Measurements from ENCODE around the gene PSMC2. TPM values are rescaled to one million over a fixed set of nuclear protein-coding genes. Genes with fewer than 3 reads are reported as not detected.

The PSMC2 gene
- total RNA-seq, 1 experiment from 2014 or later = 237 TPM

- no peak overlapping the region for H3K9ac ChIP-seq (ENCODE audit: low read length)
- DNase-seq (no peak), ATAC-seq (no peak)
- H3K36me3 ChIP-seq (ENCODE audit: low read depth, low read length) = no peaks in the 10 kb centered on the region
- H2AFZ ChIP-seq (ENCODE audit: low read length) = no peak overlapping the region
- H3K4me1 ChIP-seq (ENCODE audit: insufficient read depth, low read length) = no peaks in the 10 kb centered on the region
- H3K9me3 ChIP-seq (ENCODE audit: low read length) = no peaks in the 10 kb centered on the region
- no TSS peak for BruUV-seq (replicated peaks)
- H3K9me2 ChIP-seq (replicated peaks; ENCODE audit: low read length) = no peaks in the 10 kb centered on the region
- no peak overlapping the region for H3K27ac ChIP-seq (ENCODE audit: low read length)
- CTCF ChIA-PET = no interaction called here
- no peaks in the 10 kb centered on the region for H3K27me3 ChIP-seq (ENCODE audit: low read length)
- no peaks in the 10 kb centered on the region for H4K20me1 ChIP-seq (ENCODE audit: low read length)
- POLR2A ChIA-PET (ENCODE audit: unreplicated experiment) = no interaction called here
- intact Hi-C loops (cut with micrococcal nuclease) = no loop called here
- no peak overlapping the region for H3K4me2 ChIP-seq (ENCODE audit: low read length)
- no peak overlapping the region for H3K4me3 ChIP-seq (ENCODE audit: low read length)
- no peaks in the 10 kb centered on the region for H3F3A ChIP-seq (ENCODE audit: low read length, unreplicated experiment)
- no peaks in the 10 kb centered on the region for H3K79me2 ChIP-seq (ENCODE audit: low read length)
- no peak for TF ChIP-seq CTCF (conservative IDR thresholded peaks at IDR 0.05; ENCODE audit: low read depth, low read length)
- no peak for TF ChIP-seq EZH2 (IDR thresholded peaks at IDR 0.05; ENCODE audit: low read length, unreplicated experiment)
- TF ChIP-seq EZH2phosphoT487 (IDR thresholded peaks at IDR 0.05; ENCODE audit: borderline replicate concordance, low read length) = no peak
These were observed 70.8 kb downstream of the PSMC2 start for GRCh38 chr7:103418241-103418640.

Other genes starting within 250 kb of the PSMC2 start
- gene NAPEPLD, start 198.5 kb upstream of the PSMC2 start, total RNA-seq (2014; rRNA removed) = 2.5 and 3.9 TPM in 2 replicates
- gene PMPCB, start 50.2 kb upstream of the PSMC2 start, total RNA-seq (2014; rRNA removed) = 49.6 and 64.4 TPM in 2 replicates
- gene DNAJC2, start 2.9 kb upstream of the PSMC2 start, total RNA-seq (2014; rRNA removed) = 21.7 and 30.6 TPM in 2 replicates
- gene SLC26A5, start 98.6 kb downstream of the PSMC2 start, total RNA-seq (2014; rRNA removed) = 0.29 and 0.86 TPM in 2 replicates